HG03025 (cell line): ENCODE results near the gene C12orf76.

Source experiments
- ATAC-seq: cut with Tn5 transposase; IDR thresholded peaks from one replicate; pipeline ENCODE4 v1.9.1; 2021; ENCODE audit warnings: mild to moderate bottlenecking, moderate library complexity; ENCODE audit not compliant: unreplicated experiment, low FRiP score

Gene C12orf76

GRCh38 chr12:109998241-109998903 lies 50.0 kb downstream of the C12orf76 start:
- ATAC-seq: no peak

- ATAC-seq: no peak
These were observed 50.9 kb downstream of the C12orf76 start for GRCh38 chr12:109997393-109997792.

- ATAC-seq: no peak
These were observed 51.9 kb downstream of the C12orf76 start for GRCh38 chr12:109996483-109996853.

- peak; percentile 46 for ATAC-seq
These were observed 52.4 kb downstream of the C12orf76 start, which contains the start of gene GIT2 for GRCh38 chr12:109995686-109996482. Gene GIT2, minus strand, starts transcription at chr12:109996368. Its CDS starts 144 bp downstream, at chr12:109996224.

GRCh38 chr12:109995361-109995685 lies 53.0 kb downstream of the C12orf76 start:
- ATAC-seq: no peak

- ATAC-seq: no peak
These were observed 53.7 kb downstream of the C12orf76 start for GRCh38 chr12:109994401-109995175.

GRCh38 chr12:109993091-109993490 lies 55.2 kb downstream of the C12orf76 start:
- ATAC-seq: no peak

- no peak for ATAC-seq
These were observed 56.7 kb downstream of the C12orf76 start for GRCh38 chr12:109991586-109991985.
